HG03097 (cell line): Measurements from ENCODE around the gene PLD1.
"Not testable (repeated sequence)": the region's sequence is repeated elsewhere in the genome, so short reads cannot be mapped to it uniquely, and the experiment has no call there.

Experiments
- ATAC-seq: cut with Tn5 transposase; IDR thresholded peaks from one replicate; pipeline ENCODE4 v1.9.1; 2021; ENCODE audit not compliant: unreplicated experiment, low FRiP score

PLD1 gene

DNA sequence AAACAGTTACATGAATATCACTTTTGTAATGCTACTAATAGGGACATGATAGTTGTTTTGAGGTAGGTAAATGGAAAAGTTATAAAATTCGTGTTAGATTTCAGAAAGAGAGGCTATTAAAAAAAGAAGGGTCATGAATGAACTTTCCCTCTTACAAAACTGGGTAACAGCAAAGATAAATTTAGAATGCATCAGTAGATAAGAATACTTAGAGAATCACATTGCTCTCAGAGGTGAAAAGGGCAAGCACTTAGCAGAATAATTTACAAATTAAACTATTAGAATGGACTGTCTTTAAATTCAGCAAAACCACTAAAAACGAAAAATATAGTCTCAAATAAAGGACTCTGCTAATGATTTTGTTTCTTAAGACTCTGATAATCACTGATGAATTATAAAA lies 167.2 kb downstream of the PLD1 start:
- ATAC-seq: no peak

DNA sequence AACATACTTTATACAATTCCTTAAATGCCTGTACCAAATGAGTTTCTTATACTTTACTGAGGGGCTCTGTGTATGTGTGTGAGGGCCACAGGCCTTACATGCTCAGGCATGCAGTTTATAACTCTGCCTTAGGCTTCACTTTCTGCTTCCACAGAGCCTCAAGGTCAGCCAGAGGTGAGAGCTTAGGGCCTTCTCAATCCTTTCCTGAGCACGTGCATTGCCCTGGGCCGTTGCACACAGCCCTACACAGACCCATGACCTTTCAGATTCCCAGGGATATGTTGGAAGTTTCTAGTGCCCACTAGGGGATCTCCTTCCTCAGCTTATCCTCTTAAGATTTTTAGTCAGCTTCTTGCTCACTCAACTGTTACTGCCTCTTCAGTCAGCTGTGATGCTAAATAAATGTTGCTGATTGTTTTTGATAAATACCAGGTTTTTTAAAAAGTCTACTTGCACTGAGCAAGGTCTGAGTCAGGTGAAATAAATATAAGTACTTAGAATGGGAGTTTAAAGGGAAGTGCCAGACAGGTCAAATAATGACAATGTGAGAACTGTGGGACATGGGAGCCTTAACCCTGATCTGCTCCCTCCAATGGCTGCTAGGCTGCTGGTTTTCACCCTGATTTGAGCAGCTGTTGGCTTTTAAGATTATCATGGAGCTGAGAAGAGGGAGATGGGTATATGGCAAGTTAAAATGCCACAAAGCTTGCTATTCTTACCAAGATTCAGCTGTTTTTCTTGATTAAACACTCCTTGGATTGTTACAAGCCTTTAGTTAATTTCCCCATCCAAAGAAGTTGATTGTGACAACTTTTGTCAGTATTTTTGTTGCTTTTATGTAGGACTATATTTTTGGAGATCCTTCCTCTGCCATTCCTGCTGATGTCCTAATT lies 169.5 kb downstream of the PLD1 start:
- no peak for ATAC-seq

DNA sequence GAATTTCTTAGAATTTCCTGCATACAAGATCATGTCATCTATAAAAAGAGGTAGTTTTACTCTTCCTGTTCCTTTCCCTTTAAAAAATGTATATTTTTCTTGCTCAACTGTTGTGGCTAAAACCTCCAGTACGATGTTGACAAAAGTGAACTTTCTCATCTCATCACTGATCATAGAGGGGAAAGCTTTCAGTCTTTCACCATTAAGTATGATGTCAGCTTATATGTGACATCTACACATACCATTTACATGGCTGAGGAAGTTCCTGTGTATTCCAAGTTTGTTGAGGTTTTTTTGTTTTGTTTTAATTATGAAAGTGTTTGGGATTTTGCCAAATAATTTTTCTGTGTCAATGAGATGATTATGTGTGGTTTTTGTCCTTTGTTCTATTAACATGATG lies 173.6 kb downstream of the PLD1 start:
- no peak for ATAC-seq

DNA sequence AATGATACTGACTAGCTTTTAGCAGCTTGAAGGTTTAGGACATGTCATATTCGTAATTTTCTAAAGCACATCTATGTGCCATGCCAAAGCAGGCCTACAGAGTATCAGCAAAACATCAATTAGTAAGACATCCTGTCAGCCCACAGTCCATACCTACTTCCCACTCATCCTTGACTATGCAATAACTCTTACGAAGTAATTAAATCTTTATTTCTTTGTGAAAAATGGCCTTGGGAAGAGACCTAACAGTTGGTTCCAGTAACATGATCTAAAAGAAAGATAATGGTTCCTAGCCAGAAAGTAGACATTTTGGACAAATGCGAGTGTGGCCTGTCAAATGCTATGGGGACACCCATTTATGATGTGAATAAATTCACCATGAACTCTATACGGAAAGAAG lies 177.5 kb downstream of the PLD1 start:
- ATAC-seq: no peak

DNA sequence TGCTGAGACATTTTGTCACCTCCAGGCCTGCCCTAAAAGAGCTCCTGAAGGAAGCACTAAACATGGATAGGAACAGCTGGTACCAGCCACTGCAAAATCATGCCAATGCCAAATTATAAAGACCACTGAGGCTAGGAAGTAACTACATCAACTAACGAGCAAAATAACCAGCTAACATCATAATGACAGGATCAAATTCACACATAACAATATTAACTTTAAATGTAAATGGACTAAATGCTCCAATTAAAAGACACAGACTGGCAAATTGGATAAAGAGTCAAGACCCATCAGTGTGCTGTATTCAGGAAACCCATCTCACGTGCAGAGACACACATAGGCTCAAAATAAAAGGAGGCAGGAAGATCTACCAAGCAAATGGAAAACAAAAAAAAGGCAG lies 183.5 kb downstream of the PLD1 start:
- not testable (repeated sequence) for ATAC-seq

DNA sequence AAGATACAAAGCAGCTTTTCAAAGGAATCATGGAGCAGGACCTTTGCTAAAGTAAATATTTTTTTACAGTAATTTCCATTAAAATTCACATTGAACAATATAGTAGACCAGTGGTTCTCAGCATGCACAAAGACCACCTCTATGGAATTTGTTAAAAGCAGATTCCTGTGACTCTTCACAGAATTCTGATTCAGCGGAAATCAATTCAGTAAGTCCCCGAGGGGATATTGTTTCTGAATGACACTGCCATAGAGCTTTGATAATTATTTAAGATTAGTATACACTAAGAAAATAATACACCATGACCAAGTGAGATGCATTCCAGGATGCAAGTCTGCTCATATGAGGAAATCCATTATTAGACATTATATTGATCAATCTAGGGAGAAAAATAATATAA lies 188.2 kb downstream of the PLD1 start:
- no peak for ATAC-seq

DNA sequence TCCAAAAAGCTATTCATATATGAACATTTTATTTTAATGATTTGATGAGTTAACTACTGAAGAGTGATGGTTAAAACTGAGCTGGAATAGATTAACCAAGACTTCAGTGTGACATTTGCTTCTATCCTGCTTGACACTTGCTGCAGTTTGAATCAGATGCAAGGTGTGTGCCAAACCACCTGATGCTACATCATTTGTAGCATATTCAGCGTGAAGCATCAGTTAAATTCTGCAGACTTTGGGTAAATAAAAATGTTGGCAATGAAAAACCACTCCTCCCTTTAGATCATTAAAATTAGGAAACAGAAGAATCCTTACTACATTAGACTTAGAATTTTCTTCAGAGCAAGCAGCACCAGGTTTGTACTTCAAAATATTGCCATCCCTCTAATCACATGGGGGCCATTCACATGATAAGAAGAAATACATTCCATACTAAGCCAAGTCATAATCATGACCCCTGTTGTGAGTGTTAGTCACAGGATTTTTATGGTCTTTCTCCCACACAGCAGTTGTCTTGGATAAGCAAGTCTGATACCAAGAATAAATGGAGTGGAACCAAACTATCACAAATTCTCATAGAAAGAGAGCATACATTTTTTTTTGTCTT lies 189.4 kb downstream of the PLD1 start:
- ATAC-seq: no peak

DNA sequence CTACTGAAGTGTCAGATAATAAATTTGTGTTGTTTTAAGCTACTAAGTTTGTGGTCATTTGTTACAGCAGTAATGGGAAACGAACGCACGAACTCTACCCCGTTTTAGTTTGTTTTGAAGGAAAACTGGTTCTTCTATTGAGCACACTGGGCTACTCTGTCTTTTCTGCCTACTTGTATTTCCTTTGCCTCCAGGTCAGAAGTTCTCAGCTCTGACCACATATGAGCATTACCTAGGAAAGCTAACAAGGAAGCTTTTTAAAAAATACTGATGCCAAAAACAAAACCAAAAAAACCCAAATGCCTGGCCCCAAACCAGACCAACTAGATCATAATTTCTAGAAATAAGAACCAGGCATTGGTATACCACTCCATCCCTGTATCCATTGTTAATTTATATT lies 193.5 kb downstream of the PLD1 start:
- no peak for ATAC-seq

DNA sequence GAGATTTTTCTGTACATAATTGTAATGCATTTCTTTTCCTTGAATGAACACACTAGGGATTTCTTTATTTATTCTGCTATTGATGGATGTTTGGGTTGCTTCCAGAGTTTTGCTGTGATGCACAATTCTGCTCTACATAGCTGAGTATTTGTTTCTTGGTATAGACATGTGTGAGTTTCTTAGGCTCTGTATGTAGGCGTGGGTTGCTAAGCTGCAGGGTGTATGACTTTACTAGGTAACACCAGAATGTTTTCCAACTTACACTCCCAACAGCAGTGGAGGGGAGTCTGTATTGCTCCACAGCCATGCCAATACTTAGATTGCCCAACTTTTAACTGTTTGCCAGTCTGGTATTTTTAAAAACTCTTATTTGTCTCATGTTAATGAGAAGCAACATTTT lies 194.6 kb downstream of the PLD1 start:
- no peak for ATAC-seq

DNA sequence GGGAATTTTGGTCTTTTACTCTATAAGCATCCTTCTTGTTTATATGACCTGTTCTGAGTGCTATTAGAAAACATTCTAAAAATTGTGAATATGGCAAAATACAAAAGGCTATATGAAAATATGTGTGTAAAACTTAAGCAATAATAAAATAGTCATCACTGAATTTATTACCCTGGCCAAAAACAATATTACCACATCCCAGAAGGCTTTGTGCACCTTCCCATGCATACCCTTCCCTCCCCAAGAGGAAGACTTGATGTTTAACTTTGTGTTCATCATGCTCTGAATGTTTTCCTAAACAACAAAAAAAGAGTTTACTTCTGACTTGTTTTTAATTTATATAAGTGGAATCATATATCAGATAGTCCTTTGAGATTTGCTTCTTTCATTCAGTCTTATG lies 195.0 kb downstream of the PLD1 start:
- ATAC-seq: no peak

DNA sequence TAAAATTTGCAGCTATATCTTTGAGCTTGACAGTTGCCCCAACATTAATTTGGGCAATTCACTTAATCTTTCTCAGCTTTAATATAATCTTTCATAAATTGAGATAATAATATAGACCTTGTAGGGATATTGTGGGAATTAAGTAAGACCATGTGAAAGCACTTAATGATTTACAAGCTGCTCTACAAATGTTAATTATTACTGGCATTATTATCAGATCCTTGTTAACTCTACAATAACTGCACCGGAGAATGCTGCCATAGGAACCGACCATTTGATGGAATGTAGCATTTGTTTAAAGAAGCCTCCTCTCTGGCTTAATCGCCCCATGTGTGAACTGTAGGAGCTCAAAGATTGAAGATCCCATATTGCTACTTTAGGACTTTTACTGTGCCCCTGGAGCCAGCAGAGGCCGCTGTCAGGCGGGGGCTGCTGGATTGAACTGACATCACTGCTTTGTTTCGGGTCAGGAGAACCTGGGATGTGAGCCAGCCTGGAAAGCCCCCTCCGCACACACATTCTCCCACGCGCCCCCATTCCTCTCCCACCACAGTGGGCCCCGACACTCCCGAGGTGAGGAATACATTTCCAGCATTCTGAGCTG lies 195.9 kb downstream of the PLD1 start:
- ATAC-seq: no peak

DNA sequence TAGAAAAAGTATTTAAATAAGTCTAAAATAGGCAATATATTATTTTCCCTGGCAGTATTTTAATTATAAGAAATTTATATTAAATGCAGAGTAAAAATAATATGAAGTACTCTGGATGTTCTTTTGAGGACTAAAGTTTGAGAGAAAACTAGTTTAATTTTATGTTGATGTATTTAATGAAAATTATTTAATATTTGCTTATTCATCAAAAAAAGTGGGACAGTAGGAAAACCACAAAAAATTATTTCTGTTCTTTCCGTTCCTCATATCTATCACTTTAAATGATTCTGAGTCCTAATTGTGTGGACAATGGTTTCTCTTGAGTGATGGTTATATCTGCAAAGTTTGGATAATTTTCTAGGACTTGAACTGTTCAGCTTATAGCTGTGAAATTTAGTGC lies 202.8 kb downstream of the PLD1 start:
- no peak for ATAC-seq

DNA sequence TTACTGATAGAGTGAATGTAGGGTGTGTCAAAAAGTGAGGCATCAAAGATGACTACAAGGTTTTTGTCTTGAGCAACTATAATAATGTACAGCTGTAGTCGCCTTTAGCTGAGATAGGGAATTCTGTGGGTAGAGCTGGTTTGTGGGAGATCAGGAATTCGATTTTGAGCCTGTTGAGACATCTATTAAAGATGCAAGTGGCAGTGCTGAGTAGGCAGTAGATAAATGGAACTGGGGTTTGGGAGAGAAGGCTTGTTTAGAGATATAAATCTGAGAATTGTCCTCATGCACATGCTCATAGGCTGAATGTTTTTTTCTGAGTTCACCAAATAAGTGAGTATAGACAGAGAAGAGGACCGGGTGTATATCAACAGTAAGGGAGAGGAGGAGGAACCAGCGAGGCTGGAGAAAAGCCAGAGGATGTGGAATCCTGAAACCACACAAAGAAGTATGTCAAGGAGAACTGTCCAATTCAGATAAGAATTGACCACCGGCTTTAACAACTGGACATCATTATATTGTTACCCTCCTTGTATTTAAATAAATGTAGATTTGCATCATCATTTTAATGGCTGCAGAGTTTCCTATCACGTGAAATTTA lies 204.0 kb downstream of the PLD1 start:
- no peak for ATAC-seq

DNA sequence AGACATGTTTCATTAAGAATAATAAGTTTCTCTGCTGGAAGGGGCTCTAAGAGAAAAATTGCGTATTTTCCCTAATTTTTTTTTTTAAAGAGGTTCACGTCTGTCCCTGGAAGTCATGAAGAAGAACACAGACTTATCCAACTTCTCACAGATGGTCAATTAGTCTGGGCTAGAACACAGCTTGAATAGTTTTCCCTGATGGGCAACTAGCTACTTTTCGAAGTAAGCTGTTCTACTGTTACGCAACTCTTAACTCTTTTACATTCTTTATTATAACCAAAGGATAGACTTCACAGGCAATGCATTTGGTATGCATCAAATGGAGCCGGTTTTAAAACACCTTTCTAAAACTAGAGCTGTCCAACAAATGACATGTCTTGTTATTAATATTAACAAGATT lies 205.9 kb downstream of the PLD1 start:
- ATAC-seq: no peak

DNA sequence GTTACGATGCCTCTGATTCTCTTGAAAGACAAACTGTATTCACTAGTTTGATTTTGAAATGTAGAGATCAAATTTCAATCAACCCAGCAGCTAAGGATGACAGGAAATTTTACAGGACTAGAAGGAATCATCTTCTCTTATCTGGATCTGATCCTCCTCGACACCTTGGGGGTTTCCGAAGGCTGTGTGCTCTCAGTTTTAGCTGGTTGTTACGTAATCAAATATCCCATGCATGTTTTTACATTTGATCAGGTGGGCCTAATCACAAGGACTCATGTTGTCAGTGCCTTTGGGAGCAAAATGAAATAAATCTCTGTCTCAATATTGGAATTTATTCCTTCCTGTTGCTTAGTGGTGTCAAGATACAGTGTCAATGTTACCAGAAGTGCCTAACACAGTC lies 208.2 kb downstream of the PLD1 start:
- ATAC-seq: no peak

DNA sequence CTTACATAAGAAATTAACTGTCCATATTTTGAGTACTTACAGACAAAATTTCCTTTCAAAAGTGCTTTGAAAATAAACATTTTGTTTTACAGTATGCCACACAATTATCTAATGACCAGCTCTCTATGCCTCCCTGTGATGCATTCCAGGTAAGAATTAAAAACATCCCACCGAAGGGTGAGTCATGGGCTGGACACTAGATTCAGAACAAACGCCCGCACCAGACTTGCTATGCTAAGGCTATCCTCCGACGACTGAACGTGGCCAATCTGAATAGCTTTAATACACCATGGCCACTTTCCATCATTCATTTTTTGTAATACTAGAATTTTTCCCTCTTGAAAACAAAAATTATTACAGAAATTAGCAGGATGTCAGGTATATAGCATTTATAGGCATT lies 210.3 kb downstream of the PLD1 start:
- ATAC-seq: no peak

DNA sequence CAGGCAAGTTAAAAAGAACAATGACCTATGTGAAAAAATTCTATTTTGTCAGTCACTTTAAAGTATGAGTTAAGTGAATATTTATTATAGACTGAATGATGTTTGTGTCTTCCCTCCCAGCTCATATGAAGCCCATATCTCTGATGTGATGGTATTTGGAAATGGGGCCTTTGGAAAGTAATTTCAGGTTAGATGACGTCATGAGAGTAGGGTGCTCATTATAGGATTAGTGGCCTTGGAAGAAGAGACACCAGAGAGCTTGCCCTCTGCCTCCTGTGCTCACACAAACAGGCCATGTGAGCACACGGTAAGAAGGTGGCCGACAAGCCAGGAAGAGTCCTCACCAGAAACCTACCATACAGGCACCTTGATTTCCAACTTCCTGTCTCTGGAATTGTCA lies 211.3 kb downstream of the PLD1 start:
- ATAC-seq: no peak

DNA sequence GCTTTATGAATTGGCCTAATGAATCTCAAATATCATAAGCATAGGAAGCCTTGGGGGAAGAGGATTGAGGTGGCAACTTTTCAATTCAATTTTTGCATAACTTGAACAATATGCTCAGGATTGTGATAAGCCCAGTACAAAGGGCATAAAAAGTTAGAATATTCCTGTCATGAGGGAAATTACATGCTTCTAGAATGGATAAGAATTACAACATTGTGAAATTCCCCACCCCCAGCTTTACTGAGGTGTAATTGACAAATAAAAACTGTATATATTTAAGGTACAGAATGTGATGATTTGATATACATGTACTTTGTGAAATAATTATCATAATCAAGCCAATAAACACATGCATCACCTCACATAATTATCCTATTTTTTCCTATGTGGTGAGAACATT lies 217.5 kb downstream of the PLD1 start:
- no peak for ATAC-seq

DNA sequence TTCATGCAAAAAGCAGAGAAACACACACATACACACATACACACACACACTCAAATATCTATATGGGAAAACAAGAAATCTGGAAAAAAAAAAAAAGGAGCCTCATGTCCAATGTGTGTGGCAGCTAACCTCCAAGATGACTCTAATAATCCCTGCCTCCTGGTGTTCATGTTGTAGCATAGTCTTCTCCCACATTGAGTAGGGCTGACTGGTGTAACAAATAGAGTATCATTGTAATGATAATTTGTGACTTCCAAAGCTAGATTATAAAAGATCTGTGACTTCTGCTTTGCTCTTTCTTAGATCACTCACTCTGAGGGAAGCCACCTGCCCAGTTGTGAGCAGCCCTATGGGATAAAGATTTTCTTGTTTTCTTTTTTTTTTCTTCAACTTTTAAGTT lies 219.2 kb downstream of the PLD1 start:
- ATAC-seq: no peak

DNA sequence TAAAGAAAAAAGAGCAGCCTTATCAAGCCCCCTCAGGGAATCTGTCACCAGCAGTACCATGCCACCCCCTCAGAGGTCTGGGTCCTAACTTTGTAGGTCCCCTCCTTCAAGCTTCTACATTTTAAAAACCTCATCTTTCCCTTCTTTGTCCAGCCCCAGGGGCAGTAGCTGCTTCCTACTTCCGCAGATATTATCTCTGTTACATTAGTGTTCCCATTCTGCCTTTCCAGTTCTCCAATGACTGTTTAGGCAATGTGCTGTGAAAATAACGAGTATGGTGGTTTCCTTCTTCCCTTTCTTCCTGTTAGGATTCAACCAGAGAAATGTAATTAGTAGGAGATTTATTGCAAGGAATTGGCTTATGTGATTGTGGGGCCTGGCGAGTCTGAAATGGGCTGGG lies 224.0 kb downstream of the PLD1 start:
- no peak for ATAC-seq

DNA sequence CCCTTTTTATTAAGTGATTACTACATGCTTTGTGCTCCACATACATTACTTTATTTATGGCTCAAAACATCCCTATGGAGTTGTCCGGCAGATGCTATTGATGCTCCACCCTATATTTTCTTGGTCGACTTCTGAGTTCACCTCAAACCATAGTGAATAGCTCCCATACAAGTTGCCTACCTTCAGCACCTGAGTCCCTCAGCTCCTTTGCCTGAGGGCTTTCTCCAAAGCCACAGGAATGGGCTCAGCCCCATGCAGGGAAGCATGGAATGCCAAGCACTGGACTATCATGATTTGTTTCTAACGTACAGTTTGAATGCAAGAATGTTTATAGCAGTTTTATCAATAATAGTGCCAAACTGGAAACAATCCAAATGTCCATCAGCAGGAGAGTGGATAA lies 225.2 kb downstream of the PLD1 start:
- no peak for ATAC-seq

DNA sequence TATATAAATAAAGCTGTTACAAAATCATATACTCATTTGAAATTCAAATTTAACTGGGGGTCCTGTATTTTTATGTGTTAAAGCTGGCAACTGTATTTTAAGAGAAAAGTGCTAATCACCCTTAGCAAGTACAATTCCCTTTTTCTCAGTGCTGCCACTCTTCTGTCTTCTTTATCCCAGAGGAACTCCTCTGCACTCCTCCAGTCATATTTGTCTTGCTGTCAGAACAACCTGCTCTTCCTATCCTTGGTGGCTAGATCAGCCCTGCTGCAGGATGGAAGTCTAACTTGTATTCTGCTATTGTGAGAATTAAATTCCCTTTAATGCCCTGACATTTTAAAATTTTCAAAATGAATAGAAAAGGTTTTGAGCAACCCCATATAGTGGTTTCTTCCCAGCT lies 226.2 kb downstream of the PLD1 start:
- no peak for ATAC-seq
